Superior temporal gyrus (tissue), 1 donor: ENCODE data around the gene ITGB4.

Experiments
- DNase-seq: peaks from one replicate; pipeline ENCODE4 v3.0.0-alpha.2; 2016; ENCODE audit errors: extremely low spot score

The ITGB4 gene

GRCh38 chr17:75791254-75791653 is 70.0 kb downstream of the ITGB4 start:
- DNase-seq: no peak

DNA sequence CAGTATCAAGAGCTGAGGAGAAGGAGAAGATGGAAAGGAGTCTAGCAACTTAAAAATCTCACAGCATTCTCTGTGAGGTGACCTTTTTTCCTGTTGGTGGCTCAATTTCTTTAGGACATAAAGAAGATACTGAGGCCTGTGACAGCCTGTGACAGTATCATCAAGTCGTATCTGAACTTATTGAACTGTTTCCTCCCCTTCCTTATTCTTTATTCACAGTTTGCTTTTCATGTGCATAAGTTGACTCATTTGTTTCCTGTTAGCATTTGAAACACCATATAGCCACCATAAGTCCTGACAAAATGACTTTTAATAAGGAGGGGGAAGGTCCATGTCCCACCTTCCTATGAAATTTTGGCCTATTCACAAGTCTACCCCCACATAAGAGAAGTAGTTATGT is 72.2 kb downstream of the ITGB4 start:
- no peak for DNase-seq

GRCh38 chr17:75795820-75796607 is 74.8 kb downstream of the ITGB4 start:
- no peak for DNase-seq

GRCh38 chr17:75799402-75799801 is 78.1 kb downstream of the ITGB4 start:
- no peak for DNase-seq

DNA sequence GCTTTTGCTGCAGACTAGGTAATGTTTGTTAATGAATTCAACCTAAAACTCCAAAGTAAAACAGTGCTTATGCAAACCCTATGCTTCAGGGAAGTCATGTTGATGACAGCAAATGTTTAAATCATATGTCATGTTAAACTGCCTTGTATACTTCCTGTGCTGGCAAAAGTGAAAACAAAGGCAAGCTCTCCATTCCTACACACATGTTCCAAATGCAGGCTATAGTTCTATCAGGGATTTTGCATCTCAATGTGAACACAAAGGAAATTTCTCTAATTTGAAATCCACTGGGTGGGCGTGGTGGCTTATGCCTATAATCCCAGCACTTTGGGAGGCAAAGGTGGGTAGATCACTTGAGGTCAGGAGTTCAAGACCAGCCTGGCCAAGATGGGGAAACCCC is 82.6 kb downstream of the ITGB4 start:
- no peak for DNase-seq

GRCh38 chr17:75806822-75807500 is 85.7 kb downstream of the ITGB4 start:
- no peak for DNase-seq
